ENCODE results near the gene PYGL. TPM values are rescaled to one million over a fixed set of nuclear protein-coding genes. Genes with fewer than 3 reads are reported as not detected.

The PYGL gene
- total RNA-seq, 1 donor from 2014 or later: 12.0 TPM

- Mint-ChIP-seq H3K27ac (no peak overlapping the region), H3K9me3 (ENCODE audit: low read depth) (no peaks in the 10 kb centered on the region), H3K4me3 (ENCODE audit: low read depth) (no peak overlapping the region), H3K4me1 (ENCODE audit: low read depth) (peaks cover 9% of the 10 kb centered on the region), H3K27me3 (peaks cover 28% of the 10 kb centered on the region), H3K36me3 (ENCODE audit: insufficient read depth) (no peaks in the 10 kb centered on the region)
- no peak for DNase-seq (ENCODE audit: low spot score, unreplicated experiment)
- no peak for TF ChIP-seq CTCF (IDR thresholded peaks at IDR 0.05; ENCODE audit: unreplicated experiment)
Measured at GRCh38 chr14:50855558-50855957, 88.7 kb downstream of the PYGL start.

Other genes starting within 250 kb of the PYGL start
- 21.0 and 22.2 TPM in 2 replicates for gene NIN, start 113.3 kb downstream of the PYGL start, total RNA-seq
- not detected in 2 replicates for gene ABHD12B, start 72.4 kb downstream of the PYGL start, total RNA-seq
- gene TRIM9, start 150.6 kb upstream of the PYGL start, total RNA-seq: 1.7 and 2.6 TPM in 2 replicates

All from progenitor cell of endocrine pancreas (in vitro differentiated cells).